Neural progenitor cell (in vitro differentiated cells): ENCODE results near the gene MLST8.

Experiments used
- EZH2 ChIP-seq: fragments of 200-600 bp; sonication (generic); IDR thresholded peaks from 2 replicates; pipeline ENCODE4 v1.6.1; 2017; ENCODE audit warnings: antibody characterized with exemption, mild to moderate bottlenecking, moderate library complexity
- EZH2phosphoT487 ChIP-seq: fragments of 200-600 bp; sonication (generic); IDR thresholded peaks from 2 replicates; pipeline ENCODE4 v1.6.1; 2017; ENCODE audit warnings: antibody characterized with exemption
- TF ChIP-seq, protein P1 (sequence below): fragments of 200-600 bp; sonication (generic); IDR thresholded peaks from 2 replicates; pipeline ENCODE4 v1.5.1; 2017; ENCODE audit warnings: antibody characterized with exemption, mild to moderate bottlenecking

DNA sequence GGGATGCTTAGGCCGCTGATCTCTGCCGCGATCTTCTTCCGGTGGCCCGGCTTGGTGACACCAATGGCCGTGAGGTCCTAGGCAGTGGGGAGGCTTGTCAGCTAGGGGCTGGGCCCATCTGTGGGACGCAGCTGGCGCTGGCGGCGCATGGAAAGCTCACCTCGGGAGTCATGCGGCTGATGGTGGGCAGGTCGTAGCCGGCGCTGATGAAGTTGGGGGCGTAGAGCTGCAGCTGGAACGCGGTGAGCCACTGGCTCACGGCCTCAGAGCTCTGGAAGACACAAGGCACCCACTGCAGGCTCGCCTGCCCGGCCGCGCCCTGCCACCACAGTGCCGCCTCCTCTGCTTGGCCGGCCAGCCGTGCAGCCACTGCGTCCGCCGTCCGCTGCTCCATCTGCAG lies 21.6 kb upstream of the MLST8 start:
- TF ChIP-seq, protein P1, sequence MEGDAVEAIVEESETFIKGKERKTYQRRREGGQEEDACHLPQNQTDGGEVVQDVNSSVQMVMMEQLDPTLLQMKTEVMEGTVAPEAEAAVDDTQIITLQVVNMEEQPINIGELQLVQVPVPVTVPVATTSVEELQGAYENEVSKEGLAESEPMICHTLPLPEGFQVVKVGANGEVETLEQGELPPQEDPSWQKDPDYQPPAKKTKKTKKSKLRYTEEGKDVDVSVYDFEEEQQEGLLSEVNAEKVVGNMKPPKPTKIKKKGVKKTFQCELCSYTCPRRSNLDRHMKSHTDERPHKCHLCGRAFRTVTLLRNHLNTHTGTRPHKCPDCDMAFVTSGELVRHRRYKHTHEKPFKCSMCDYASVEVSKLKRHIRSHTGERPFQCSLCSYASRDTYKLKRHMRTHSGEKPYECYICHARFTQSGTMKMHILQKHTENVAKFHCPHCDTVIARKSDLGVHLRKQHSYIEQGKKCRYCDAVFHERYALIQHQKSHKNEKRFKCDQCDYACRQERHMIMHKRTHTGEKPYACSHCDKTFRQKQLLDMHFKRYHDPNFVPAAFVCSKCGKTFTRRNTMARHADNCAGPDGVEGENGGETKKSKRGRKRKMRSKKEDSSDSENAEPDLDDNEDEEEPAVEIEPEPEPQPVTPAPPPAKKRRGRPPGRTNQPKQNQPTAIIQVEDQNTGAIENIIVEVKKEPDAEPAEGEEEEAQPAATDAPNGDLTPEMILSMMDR, result no peak
- TF ChIP-seq EZH2phosphoT487 (no peak), EZH2 (no peak)
